GM12875 (cell line): ENCODE data around the gene RAD23B.

Experiments used
- H3K4me3 ChIP-seq: one replicate; pipeline ENCODE4 v1.5.1; 2011; ENCODE audit warnings: low read depth, low read length, control low read depth
- TF ChIP-seq, protein P1 (sequence below): IDR thresholded peaks from 2 replicates; pipeline ENCODE4 v1.5.1; 2011; ENCODE audit warnings: low read depth, mild to moderate bottlenecking, control low read depth, inconsistent platforms, low read length, moderate library complexity, borderline replicate concordance; ENCODE audit not compliant: insufficient read depth

RAD23B gene

DNA sequence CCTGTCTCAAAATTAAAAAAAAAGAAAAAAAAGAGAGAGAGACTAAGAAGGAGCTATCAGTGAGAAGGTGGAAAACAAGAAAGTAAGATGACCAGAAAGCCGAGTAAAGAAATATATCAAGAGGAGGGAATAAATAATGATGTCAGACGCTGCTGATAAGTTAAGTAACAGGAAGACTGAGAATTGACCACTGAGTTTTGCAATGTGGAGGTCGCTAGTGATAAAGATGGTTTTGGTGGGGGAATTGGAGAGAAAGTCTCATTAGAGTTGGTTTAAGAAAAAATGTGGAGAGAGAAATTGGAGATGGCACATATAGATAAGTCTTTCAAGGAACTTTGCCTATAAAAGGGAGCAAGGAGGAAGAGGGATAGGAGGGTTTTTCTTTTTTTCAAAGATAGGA, 91.9 kb downstream of the RAD23B start:
- TF ChIP-seq, protein P1, sequence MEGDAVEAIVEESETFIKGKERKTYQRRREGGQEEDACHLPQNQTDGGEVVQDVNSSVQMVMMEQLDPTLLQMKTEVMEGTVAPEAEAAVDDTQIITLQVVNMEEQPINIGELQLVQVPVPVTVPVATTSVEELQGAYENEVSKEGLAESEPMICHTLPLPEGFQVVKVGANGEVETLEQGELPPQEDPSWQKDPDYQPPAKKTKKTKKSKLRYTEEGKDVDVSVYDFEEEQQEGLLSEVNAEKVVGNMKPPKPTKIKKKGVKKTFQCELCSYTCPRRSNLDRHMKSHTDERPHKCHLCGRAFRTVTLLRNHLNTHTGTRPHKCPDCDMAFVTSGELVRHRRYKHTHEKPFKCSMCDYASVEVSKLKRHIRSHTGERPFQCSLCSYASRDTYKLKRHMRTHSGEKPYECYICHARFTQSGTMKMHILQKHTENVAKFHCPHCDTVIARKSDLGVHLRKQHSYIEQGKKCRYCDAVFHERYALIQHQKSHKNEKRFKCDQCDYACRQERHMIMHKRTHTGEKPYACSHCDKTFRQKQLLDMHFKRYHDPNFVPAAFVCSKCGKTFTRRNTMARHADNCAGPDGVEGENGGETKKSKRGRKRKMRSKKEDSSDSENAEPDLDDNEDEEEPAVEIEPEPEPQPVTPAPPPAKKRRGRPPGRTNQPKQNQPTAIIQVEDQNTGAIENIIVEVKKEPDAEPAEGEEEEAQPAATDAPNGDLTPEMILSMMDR: no peak
- H3K4me3 ChIP-seq: no peak overlapping the region

DNA sequence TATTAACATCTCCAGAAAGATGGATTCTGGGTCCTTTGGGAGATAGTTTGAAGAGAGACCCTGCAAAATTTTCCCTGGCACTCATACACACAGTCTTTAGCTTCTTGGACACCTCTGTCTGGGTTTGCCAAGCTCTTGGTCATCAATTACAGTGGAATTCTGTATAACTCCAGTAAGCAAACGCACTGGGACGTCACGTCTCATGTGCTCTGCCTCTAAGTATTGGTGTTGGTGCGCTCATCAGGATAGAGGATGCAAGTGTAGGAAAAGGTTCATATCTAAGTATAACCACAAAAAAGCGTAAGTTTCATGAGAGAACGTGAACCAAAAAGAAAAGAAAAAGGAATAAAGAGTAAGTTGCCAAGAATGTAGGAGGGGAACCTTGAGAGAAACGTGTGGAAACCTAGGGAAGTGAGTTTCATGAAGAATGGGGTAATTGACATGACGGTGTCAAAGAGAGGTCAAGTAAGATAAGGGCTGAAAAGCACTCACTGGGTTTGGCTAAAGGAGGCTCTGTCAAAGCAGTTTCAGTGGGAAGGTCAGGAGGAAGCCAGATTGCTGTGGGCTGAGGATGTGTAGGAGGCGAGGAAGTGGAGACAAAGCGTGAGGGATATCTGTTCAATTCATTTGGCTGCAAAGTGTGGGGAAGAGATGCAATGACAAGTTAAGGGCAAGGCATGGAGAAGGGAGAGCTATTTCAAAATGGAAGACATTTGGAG, 92.7 kb downstream of the RAD23B start:
- TF ChIP-seq, protein P1: no peak
- H3K4me3 ChIP-seq: no peak overlapping the region

DNA sequence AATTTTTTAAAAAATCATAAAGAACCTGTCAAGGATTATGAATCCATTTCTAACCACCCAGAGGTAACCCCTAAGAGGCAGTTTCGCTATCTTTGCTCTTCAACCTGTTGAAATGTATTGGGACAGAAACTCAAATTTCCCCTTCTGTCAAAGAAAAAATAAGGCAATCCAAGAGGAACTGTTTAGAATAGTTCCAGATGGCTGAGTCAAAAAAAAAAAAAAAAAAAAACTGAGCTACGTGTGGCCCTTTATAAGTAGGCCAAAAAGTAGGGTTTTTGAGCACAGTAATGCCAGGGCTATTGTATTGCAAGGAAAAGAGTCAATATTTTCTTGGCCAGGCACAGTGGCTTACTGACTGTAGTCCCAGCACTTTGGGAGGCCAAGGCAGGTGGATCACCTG, 94.9 kb downstream of the RAD23B start:
- TF ChIP-seq, protein P1: no peak
- no peak overlapping the region for H3K4me3 ChIP-seq
